HPDE6-E6E7 (cell line): Measurements from ENCODE around the gene RAB1B.

Source experiments
- DNase-seq: peaks from one replicate; pipeline ENCODE4 v3.0.0; 2011; ENCODE audit warnings: missing footprints; ENCODE audit errors: extremely low spot score

RAB1B gene

DNA sequence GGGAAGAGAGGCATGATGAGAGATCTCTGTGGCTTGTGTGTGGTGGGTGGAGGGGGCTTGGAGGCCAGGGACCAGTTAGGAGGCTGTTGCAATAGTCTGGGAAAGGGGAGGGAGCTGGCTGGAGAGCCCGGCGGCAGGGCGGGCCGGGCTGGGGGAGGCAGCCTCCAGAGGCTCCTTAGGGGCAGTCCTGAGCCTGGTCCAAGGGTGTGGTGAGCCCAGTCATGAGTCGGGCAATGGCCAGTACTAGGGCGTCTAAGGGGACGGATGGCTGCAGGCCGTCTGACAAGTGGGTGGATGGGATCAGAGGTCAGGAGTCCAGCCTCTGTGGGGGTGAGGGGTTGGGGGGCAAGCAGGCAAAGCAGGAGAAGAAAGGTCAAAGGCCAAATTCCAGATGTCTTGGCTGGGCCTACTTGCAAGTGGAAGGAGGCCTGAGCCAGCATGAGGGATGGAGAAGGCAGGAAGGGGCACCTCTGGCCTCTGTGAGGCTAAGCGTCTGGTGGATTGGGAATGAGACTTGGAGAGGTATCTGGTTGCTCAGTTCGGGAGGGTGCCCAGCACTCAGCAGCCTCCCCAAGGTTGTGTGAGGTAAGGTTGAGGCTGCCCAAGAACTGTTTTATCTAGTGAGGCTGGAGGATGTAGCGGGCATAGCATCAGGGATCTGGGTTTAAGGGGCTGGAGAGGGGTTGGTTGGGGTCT, 54.4 kb downstream of the RAB1B start:
- DNase-seq = no peak

- no peak for DNase-seq
These were observed 55.2 kb downstream of the RAB1B start for GRCh38 chr11:66323684-66324083.

DNA sequence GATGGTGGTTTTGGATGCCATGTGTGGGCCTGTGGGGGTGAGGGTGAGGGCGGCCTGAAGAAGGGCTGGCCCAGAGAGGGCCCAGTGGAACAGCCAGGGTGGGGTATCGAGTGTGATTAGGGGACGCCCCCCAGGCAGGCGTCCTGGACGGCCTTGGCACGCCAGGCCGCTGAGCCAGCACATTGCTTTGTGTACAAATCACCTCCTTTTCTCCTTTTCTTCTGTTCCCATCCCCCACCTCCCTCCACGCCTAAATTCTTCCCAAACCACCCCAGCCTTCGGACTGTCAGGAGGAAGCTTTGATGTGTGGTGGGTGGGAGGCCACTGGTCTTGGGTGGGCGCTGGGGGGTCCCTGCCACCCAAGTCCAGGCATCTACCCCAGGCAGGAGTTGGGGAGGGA, 56.2 kb downstream of the RAB1B start:
- no peak for DNase-seq

DNA sequence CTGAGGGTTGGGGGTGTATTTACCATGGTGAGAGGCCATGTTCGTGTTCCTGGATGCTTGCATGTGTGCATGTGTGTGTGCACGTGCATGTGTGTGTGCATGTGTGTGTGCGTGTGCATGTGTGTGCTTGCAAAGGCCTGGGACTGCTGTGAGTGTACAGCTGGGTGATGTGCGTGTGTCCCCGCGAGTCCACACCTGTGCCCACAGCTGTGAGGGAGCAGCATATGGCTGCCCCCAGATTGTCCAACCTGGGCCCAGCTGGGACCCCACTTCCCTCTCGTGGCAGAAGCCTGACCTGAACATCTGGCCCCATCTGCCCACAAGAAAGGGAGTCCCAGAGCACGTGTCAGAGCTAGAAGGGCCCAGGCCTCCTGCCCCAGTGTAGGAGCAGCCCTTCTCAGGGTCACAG, 56.8 kb downstream of the RAB1B start:
- DNase-seq = no peak

DNA sequence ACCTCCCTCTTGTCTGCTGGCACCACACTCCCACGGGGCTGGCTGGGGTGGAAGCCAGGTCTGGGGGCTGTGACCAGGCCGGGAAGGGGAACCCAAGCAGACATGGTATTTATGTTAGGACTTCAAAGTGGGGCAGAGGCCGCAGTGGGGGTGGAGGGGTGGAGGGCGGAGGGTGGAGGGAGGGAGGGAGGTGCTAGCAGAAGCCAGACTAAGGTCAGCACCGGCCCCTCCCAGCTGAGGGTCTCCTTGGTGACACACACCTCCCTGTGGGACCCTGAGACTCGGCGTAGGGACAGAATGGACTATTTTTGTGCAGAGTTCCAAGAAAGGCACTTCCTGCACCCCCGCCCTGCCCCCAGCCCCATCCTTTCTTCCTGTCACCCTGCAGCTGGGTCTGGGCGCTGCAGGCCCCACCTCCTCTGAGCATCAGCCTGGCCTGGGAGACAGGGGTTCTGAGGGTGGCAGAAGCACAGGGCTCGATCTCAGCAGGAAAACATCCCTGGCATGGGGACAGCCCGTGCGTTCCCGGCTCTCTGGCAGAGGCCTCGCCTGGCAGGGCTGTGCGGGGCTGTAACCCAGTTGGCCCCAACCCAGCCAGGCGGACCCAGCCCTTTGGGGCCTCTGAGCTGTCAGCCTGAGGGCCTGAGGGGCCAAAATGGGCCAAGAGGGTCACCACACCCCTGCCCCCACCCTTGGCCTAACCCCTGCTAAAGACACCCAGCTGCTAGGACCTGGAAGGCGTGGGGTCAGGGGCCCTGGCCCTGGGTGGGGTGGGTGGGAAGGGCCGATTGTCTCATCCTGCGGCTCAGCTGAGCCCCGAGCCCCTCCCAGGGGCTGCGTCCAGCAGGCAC, 58.0 kb downstream of the RAB1B start:
- no peak for DNase-seq
